Stimulated activated naive CD4-positive, alpha-beta T cell (primary cell): ENCODE results near the gene RALGDS.
"Not testable (repeated sequence)": the region's sequence is repeated elsewhere in the genome, so short reads cannot be mapped to it uniquely, and the experiment has no call there.

ENCODE experiments used
- DNase-seq, 6 experiments: peaks; one replicate each; lab custom pipeline; 2025; lab: John Stamatoyannopoulos, UW

Gene RALGDS

DNA sequence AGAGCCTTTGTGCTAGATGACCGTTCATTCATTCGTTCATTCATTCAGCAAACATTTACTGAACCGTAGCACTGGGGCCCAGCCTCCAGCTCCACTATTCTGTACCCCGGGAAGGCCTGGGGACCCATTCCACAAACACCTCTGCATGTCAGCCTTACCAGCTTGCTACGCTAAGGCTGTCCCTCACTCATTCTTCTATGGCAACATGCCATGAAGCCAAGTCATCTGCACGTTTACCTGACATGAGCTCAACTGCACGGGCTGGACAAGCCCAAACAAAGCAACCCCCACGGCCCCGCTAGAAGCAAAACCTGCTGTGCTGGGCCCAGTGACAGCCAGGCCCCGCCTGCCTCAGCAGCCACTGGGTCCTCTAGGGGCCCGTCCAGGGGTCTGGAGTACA, 53.2 kb downstream of the RALGDS start:
- no peak for DNase-seq

DNA sequence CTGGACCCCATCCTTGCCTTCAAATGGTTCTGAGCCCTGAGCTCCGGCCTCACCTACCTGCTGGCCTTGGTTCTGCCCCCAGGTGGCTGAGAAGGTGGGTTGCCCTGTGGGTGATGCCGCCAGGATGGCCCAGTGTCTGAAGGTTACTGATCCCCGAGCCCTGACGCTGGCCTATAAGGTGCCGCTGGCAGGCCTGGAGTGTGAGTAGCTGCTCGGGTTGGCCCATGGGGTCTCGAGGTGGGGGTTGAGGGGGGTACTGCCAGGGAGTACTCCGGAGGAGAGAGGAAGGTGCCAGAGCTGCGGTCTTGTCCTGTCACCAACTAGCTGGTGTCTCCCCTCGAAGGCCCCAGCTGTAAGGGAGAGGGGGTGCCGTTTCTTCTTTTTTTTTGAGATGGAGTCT, 54.0 kb downstream of the RALGDS start:
- no peak for DNase-seq

DNA sequence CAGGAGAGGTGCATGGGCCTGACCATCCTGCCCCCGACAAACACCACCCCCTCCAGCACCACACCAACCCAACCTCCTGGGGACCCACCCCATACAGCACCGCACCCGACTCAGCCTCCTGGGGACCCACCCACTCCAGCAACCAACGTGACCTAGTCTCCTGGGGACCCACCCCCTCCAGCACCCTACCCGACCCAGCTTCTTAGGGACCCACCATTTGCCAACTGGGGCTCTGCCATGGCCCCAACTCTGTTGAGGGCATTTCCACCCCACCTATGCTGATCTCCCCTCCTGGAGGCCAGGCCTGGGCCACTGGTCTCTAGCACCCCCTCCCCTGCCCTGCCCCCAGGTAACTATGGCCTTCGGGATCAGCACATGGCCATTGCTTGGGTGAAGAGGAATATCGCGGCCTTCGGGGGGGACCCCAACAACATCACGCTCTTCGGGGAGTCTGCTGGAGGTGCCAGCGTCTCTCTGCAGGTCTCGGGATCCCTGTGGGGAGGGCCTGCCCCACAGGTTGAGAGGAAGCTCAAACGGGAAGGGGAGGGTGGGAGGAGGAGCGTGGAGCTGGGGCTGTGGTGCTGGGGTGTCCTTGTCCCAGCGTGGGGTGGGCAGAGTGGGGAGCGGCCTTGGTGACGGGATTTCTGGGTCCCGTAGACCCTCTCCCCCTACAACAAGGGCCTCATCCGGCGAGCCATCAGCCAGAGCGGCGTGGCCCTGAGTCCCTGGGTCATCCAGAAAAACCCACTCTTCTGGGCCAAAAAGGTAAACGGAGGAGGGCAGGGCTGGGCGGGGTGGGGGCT, 54.7 kb downstream of the RALGDS start:
- no peak for DNase-seq

DNA sequence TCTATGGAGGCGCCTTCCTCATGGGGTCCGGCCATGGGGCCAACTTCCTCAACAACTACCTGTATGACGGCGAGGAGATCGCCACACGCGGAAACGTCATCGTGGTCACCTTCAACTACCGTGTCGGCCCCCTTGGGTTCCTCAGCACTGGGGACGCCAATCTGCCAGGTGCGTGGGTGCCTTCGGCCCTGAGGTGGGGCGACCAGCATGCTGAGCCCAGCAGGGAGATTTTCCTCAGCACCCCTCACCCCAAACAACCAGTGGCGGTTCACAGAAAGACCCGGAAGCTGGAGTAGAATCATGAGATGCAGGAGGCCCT, 56.0 kb downstream of the RALGDS start:
- DNase-seq, result no peak

DNA sequence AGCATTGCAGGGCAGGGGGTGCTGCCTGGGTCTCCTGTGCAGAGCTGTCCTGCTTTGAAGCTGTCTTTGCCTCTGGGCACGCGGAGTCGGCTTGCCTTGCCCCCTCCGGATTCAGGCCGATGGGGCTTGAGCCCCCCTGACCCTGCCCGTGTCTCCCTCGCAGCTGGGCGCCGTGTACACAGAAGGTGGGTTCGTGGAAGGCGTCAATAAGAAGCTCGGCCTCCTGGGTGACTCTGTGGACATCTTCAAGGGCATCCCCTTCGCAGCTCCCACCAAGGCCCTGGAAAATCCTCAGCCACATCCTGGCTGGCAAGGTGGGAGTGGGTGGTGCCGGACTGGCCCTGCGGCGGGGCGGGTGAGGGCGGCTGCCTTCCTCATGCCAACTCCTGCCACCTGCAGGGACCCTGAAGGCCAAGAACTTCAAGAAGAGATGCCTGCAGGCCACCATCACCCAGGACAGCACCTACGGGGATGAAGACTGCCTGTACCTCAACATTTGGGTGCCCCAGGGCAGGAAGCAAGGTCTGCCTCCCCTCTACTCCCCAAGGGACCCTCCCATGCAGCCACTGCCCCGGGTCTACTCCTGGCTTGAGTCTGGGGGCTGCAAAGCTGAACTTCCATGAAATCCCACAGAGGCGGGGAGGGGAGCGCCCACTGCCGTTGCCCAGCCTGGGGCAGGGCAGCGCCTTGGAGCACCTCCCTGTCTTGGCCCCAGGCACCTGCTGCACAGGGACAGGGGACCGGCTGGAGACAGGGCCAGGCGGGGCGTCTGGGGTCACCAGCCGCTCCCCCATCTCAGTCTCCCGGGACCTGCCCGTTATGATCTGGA, 56.6 kb downstream of the RALGDS start:
- no peak for DNase-seq

DNA sequence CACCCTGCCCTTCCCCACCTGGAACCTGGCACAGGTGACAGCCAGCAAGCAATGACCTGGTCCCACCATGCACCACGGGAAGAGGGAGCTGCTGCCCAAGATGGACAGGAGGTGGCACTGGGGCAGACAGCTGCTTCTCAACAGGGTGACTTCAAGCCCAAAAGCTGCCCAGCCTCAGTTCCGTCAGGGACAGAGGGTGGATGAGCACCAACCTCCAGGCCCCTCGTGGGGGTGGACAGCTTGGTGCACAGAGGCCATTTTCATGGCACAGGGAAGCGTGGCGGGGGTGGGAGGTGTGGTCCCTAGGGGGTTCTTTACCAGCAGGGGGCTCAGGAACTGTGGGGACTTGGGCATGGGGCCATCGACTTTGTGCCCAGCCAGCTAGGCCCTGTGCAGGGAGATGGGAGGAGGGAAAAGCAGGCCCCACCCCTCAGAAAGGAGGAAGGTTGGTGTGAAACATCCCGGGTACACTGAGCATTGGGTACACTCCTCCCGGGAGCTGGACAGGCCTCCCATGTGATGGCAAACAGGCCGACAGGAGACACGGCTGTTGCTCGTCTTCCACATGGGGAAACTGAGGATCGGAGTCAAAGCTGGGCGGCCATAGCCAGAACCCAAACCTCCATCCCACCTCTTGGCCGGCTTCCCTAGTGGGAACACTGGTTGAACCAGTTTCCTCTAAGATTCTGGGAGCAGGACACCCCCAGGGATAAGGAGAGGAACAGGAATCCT, 57.4 kb downstream of the RALGDS start:
- no peak for DNase-seq

DNA sequence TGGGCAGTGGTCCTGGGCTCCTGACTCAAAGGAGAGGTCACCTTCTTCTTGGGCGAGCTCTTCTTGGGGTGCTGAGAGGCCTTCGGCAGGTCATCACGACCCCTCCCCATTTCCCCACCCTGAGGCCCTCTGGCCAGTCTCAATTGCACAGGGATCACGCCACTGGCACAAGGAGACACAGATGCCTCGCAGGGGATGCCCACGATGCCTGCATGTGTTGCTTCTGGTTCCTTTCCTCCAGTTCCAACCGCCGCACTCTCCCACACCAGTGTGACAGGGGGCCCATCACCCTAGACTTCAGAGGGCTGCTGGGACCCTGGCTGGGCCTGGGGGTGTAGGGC, 57.9 kb downstream of the RALGDS start:
- no peak for DNase-seq

DNA sequence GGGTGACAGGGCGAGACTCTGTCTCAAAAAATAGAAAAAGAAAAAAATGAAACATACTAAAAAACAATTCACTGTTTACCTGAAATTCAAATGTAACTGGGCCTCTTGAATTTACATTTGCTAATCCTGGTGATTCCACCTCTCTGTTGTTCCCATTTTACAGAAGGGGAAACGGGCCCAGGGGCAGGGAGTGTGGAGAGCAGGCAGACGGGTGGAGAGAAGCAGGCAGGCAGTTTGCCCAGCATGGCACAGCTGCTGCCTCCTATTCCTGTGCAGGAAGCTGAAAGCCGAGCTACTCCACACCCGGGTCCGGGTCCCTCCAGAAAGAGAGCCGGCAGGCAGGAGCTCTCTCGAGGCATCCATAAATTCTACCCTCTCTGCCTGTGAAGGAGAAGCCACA, 58.5 kb downstream of the RALGDS start:
- DNase-seq, result not testable (repeated sequence)

DNA sequence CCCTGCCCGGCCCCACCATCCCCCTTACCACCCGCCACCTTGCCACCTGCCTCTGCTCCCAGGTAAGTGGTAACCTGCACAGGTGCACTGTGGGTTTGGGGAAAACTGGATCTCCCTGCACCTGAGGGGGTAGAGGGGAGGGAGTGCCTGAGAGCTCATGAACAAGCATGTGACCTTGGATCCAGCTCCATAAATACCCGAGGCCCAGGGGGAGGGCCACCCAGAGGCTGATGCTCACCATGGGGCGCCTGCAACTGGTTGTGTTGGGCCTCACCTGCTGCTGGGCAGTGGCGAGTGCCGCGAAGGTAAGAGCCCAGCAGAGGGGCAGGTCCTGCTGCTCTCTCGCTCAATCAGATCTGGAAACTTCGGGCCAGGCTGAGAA, 59.3 kb downstream of the RALGDS start, which contains the start of gene CEL:
Gene CEL (plus strand): TSS at position 218 of the 382 bp plus-strand sequence. CDS start 22 bp downstream, at position 240.
- not testable (repeated sequence) for DNase-seq

DNA sequence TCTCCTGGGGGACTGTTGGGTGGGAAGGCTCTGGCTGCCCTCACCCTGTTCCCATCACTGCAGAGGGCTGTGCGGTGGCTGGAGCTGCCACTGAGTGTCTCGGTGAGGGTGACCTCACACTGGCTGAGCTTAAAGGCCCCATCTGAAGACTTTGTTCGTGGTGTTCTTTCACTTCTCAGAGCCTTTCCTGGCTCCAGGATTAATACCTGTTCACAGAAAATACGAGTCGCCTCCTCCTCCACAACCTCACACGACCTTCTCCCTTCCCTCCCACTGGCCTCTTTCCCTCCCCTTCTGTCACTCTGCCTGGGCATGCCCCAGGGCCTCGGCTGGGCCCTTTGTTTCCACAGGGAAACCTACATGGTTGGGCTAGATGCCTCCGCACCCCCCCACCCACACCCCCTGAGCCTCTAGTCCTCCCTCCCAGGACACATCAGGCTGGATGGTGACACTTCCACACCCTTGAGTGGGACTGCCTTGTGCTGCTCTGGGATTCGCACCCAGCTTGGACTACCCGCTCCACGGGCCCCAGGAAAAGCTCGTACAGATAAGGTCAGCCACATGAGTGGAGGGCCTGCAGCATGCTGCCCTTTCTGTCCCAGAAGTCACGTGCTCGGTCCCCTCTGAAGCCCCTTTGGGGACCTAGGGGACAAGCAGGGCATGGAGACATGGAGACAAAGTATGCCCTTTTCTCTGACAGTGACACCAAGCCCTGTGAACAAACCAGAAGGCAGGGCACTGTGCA, 59.8 kb downstream of the RALGDS start:
- not testable (repeated sequence) for DNase-seq

DNA sequence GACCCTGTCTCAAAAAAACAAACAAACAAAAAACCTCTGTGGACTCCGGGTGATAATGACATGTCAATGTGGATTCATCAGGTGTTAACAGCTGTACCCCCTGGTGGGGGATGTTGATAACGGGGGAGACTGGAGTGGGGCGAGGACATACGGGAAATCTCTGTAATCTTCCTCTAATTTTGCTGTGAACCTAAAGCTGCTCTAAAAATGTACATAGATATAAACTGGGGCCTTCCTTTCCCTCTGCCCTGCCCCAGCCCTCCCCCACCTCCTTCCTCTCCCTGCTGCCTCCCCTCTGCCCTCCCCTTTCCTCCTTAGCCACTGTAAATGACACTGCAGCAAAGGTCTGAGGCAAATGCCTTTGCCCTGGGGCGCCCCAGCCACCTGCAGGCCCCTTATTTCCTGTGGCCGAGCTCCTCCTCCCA, 60.6 kb downstream of the RALGDS start:
- DNase-seq, result peak in 3 of 6 experiments; percentile 6 to 10 (median 9)

DNA sequence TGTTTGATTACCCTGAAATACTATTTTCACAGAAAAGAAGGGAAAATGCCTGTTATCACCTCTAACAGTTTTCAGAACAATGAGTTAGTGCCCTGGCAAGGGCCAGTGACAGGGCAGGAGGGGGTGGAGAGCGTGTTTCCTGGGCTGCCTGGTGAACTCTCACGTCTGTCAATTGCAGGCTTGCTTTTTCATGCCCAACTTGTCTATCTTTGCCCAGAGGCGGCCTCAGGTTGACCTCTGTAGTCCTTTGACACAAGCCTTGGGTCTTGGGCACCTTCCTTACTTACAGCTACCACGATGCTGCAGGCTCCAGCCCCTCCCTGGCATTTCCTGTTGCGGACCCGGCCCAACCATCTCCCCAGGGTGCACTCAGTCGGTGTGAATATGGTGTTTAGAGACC, 61.4 kb downstream of the RALGDS start:
- no peak for DNase-seq

DNA sequence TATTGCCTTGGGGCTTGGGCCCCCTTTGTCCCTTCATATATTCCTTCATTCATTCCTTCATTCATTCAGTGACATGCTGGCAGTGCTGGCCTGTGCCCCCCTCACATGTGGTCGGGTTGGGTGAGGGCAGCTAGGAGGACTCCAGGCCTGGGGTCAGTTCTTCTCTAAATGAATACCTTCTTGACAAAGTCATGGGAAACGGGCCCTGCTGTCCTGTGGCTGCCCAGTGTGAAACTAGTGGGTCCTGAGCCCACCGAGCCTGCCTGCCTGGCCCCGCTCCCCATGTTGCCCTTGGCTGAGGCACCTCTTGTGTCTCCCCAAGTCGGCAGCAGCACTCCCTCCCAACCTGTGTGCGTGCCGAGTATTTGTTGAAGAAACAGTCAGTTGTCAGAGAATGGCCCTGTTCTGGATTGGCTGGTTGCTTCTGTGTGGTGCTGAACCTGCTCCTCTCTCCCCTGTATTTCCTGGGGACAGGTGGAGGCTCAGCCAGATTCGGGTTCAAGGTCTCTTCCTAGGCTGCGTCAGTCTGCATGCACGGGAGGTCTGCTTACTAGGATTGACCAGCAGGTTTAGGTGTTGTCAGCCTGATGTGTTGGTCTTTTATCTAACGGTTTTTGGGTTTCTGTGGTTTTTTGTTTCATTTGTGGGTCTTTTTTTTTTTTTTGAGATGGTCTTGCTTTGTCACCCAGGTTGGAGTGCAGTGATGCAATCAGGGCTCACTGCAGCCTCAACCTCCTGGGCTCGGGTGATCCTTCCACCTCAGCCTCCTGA, 62.3 kb downstream of the RALGDS start:
- DNase-seq, result peak in 1 of 6 experiments; percentile 6

DNA sequence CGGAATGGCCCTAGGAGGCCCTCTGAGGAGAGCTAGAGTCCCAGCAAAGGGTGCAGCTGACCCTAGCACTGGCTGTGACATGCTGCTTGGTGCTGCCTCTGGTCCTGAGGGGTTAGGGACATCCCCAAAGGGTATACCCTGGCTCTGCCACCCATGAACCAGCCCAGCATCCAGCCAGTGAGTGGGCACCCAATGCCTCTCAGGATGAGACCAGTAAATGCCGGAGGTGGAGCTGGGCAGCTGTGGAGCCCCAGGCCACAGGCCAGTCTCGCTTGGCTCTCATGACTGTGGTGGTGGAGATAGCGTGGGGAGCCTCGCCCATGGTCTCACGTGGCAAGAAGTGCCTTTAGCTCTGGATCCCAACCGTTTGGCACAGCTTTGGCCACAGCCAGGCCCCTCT, 63.0 kb downstream of the RALGDS start:
- no peak for DNase-seq

DNA sequence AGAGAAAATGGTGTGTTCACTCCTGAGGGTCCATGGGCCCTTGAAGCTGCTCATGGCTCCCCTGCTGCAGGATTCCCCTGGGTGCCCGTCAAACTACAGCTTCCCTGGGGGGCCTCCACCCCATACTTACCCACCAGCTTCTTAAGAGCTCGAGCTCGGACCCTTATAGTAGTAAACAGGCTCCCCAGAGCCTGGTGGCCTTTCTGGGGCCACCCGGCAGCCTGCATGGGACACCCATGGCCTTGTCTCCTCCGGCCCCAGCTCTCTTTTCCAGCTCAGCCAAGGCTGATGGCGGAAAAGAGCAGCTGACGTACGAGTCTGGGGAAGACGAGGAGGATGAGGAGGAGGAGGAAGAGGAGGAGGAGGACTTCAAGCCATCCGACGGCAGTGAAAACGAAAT, 63.5 kb downstream of the RALGDS start:
- no peak for DNase-seq

DNA sequence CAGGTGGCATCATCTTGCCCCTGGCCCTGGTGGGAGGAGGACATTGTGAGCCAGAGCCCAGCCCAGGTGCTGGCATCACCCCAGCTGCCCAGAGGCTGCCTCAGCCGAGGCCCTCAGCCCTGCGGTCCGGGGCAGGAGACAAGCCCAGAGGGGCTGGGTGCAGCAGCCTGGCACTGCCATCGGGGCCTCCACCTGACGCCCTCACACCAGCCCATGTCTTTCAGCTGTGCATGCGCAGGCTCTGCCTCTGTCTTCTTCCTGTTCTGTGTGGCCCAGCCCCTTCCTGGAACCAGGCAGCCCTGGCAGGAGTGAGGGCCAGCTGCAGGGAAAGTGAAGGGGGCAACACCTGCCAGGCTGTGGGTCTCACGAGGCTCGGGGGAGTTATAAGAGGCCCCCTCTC, 64.0 kb downstream of the RALGDS start:
- DNase-seq, result peak in 4 of 6 experiments; percentile 12 to 44 (median 32)

DNA sequence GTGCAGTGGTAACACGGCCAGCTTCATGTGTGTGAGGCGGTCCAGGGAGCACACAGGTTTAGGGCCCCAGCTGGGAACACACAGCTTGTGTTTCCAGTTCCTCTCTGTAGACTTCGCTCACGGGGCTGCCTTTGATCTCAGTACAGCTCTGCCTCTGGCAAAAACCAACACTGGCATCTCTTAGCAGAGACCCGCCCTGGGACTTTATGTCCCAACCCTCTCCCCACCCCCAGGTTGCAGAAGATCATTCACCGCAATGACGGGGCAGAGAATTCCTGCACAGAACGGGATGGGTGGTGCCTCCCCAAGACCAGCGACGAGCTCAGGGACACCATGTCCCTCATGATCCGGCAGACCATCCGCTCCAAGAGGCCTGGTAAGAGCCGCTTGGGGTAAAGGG, 64.5 kb downstream of the RALGDS start:
- DNase-seq, result peak in 3 of 6 experiments; percentile 11 to 24 (median 19)

DNA sequence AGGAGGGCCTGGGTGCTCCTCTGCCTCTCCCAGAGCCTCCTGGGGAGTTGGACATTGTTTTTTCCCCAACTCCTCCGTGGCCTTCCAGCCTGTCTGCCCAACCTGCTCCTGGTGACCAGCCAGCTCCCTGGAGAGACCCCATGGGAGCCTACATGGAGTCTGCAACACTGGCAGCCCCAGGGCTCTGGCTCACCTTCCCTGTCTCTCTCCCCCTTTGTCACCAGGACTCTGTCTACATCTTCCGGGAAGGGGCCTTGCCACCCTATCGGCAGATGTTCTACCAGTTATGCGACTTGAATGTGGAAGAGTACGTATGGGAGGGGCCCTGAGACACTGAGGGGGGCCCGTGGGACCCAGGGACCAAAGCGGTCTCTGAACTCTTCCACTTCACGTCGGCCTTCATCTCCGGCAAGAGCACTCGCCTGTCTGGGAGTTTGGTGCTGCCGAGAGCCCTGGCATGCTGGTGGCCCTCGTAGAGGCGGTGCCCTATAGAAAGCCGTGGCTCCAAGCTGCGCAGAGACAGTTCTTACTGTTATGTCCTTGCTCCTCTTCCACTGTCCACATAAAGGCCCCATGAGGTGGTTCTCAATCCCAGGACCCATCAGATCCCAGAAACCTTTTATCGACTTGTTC, 65.1 kb downstream of the RALGDS start:
- no peak for DNase-seq

DNA sequence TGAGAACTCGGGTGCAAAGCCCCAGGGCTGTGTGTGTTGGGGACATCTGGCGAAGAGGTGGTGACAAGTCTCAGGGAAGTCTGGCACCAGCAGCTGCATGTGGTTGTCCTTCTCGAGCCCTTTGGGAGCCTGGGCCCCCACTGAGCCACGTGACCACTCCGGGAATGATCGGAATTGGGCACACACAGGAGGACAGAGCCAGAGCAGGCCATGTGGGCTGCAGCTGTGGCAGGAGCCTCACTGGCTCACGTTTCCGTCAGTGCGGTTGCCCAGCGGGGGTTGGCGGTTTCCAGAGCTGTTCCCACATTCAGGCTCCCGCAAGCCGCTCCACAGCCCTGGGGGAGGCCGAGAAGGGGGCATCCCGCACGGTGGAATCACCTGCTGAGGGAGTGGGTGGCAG, 66.1 kb downstream of the RALGDS start:
- no peak for DNase-seq

DNA sequence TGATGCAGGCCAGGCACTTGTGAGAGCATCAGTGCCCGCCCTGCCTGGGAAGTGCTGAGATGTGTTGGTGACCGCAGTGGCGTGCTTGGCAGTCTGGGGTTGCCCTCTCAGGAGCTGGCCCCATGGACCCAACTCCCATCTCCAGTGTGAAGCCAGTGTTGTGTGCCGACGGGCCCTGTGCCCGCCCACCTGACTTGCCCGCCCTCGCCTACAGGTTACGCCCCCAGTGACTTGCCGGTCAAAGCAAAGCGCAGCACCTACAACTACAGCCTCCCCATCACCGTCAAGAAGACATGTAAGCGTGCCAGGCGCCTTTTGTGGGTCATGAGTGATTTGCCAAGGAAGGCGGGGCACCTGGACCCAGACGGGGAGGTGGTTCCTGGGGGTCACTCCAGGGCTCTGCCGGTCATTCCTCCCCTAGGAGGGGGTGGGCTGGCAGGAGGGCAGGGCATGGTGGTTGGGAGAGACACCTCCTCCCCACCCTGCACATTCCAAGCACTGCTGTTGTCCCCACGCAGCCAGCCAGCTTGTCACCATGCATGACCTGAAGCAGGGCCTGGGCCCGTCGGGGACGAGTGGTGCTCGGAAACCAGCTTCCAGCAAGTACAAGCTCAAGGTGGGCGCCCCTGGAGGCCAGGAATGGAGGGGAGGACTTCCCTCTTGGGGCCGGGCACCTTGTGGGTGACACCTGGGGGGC, 66.7 kb downstream of the RALGDS start:
- DNase-seq, result no peak
